CD4-positive, alpha-beta T cell treated with Interleukin-6 at 100 ng/mL for 8 hours (primary cell): ENCODE measurements around the gene CLEC18A.
"Not testable (repeated sequence)": the region's sequence is repeated elsewhere in the genome, so short reads cannot be mapped to it uniquely, and the experiment has no call there.

Experiments
- DNase-seq: peaks from one replicate; pipeline ENCODE4 v3.0.0-alpha.2; 2020; ENCODE audit warnings: mixed read lengths, low spot score

The CLEC18A gene

DNA sequence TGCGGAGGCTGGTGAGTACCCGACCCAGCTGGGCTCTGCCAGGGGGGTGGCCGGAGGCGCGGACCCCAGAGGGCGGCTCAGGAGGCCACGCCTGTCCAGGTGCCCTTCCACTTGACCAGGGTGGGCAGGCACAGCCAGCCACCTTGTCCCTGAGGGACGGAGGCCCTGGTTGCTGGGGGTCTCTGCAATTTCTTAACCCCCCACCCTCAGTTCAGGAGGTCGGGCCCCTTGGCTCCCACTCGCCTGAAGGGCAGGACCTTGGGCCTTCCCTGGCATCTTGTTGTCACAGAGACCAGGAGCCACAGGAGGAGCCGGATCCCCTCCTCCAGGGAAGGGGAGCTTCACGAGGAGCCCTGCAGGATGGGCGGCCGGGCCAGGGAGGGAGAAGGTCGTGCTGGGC lies 982 bp downstream of the CLEC18A start:
- DNase-seq, result not testable (repeated sequence)

DNA sequence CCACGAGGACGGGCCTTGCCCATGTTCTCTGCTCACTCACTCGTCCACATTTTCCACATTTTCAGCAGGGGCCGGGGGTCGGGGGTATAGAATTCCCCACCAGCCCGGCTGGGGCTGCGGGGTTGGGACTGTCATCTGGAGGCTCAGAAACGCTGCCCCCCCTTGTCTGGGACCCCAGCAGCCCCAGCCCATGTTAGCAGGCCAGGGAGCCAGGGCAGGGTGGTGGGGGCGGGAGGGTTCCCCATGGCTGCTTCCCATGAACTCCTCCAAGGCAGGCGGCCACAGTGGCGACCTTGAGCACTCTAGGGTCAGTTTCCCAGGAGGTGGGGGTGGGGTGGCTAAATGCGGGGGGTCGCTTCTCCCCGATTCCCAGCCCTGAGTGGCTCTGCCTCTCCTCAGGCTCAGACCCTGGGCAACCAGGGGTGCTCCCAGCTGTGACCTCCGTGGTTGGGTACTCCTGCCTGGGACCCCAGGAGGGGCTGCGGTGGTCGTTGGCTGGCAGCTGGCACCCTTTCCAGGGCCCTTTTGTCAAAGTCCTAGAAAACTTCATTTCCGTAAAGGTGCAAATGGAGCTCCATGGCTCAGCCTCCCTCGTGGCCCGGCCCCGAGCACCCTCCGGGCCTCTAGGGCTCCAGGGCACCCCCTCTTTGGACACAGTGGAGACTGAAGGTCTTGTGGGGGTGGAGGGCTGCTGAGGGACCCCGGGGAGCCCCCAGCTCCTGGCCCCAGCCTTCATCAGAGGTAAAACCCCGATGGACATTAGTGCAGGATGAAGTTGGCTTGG lies 1.6 kb downstream of the CLEC18A start:
- DNase-seq, result not testable (repeated sequence)

GRCh38 chr16:69954241-69954640 lies 3.1 kb downstream of the CLEC18A start:
- DNase-seq, result not testable (repeated sequence)

DNA sequence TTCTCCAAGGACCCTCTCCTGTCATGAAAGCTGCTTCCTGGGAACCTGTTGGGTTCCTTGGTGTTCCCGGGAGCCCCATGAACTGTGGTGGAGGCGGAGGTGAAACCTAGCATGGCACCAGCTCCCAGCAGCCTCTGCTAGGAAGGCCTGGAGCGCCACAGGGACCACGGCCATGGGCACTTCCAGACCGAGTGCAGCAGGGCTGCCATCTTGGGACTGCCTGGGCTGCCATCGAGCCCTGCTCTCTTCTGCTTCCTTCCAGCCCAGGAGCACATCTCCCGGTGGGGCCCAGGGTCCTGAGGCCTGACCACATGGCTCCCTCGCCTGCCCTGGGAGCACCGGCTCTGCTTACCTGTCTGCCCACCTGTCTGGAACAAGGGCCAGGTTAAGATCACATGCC lies 12.2 kb downstream of the CLEC18A start:
- not testable (repeated sequence) for DNase-seq

DNA sequence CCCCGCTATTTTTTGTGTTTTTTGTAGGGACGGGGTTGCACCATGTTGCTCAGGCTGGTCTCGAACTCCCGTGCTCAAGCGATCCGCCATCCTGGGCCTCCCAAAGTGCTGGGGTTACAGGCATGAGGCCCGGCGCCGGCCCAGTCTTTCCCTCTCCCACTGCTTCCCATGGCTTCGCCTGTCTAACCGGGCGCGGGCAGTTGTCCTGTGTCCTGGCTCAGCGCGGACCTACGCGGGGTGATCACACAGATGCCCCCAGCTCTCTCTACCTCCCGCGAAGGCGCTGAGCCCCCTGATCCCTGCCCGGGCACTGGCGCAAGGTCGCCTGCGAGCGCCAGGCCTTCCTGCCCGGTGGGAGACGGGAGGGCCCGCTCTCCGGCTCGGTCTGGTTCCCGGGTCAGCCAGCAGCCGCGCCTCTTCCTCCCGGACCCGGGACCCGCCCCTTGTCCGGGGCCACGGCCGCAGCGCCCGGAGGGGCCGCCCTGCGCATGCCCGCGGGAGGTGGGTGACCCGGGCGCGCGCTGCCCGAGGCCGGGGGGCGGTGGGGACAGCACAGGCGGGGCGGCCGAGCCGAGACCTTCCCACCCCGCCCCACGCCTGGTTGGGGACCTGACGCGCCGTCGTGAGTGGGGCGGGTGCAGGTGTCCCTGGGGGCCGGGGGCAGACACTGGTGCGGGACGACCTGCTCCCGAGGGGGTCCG lies 14.0 kb downstream of the CLEC18A start:
- DNase-seq, result not testable (repeated sequence)

DNA sequence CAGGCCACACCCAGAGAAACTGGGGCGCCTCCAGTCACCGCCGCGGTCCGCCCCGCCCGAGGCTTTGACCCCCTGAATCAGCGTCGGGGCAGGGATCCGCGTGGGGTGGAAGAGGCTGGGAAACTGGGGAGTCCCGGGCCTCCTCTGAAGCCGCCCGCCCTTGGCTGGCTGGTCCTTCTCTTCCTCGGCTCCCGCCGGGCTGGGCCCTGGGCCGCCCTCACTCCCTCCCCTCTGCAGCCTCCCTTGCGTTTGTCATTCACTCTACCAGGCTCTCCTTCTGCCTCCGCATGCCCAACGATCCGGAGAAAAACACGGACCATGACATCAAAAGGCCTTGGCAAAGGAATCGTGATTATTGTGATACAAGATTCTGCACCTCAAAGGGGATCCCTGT lies 14.5 kb downstream of the CLEC18A start:
- not testable (repeated sequence) for DNase-seq

DNA sequence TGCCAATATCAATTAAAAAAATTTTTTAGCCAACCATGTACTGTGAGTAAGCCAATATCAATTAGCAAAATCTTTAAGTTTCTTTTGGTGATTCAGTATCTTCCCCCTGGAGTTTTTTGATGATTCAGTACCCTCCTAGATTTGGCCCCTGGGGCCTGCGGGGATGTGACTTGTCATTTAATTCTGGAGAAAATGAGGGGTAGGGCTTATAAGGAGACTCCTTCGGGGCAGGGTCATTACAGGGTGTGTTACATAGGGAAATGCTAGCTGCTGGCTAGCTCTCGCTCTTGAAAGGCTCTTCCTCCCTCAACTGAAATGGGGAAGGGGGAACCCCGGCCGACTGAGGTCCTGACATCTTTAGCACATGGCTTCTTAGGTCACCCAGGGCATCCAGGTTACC lies 16.6 kb downstream of the CLEC18A start:
- not testable (repeated sequence) for DNase-seq

- not testable (repeated sequence) for DNase-seq
Measured at GRCh38 chr16:69968125-69968524, 17.0 kb downstream of the CLEC18A start.

- not testable (repeated sequence) for DNase-seq
Measured at GRCh38 chr16:69969657-69970056, 18.5 kb downstream of the CLEC18A start.

- not testable (repeated sequence) for DNase-seq
Measured at GRCh38 chr16:69972120-69972519, 21.0 kb downstream of the CLEC18A start.

GRCh38 chr16:69972935-69973334 lies 21.8 kb downstream of the CLEC18A start:
- DNase-seq, result not testable (repeated sequence)

DNA sequence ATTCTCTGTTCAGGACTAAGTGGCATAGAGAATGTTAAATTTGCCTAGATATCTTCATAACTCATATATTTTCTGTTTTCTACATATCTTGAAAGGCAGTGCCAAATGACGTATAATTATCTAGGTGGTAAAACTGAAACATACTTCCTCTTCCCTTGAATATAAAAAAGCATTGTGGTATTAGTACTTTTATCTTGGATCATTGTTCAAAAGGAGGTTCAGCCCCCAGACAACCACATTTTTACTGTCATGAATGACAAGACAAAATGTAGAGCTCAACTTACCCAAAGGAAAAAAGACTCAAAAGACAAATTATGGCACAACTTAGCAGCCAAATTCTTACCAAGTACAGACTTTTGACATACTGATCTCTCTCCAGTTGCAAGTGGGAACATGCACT lies 34.1 kb downstream of the CLEC18A start:
- DNase-seq, result not testable (repeated sequence)

GRCh38 chr16:69997956-69998355 lies 46.8 kb downstream of the CLEC18A start:
- not testable (repeated sequence) for DNase-seq

GRCh38 chr16:69999801-70000200 lies 48.7 kb downstream of the CLEC18A start:
- DNase-seq, result not testable (repeated sequence)

GRCh38 chr16:70003511-70003910 lies 52.4 kb downstream of the CLEC18A start:
- DNase-seq, result not testable (repeated sequence)

GRCh38 chr16:70008604-70009003 lies 57.5 kb downstream of the CLEC18A start:
- DNase-seq, result not testable (repeated sequence)

- DNase-seq, result not testable (repeated sequence)
Measured at GRCh38 chr16:70010615-70011014, 59.5 kb downstream of the CLEC18A start.

- DNase-seq, result not testable (repeated sequence)
Measured at GRCh38 chr16:70011120-70011519, 60.0 kb downstream of the CLEC18A start.

- DNase-seq, result not testable (repeated sequence)
Measured at GRCh38 chr16:70012354-70012753, 61.2 kb downstream of the CLEC18A start.

- not testable (repeated sequence) for DNase-seq
Measured at GRCh38 chr16:70012951-70013350, 61.8 kb downstream of the CLEC18A start.
